CD4-positive, alpha-beta T cell treated with Interleukin-17A for 1 hour (primary cell): ENCODE results near the gene ROBO1.

Experiments
- DNase-seq: peaks from one replicate; pipeline ENCODE4 v3.0.0-alpha.2; 2020

ROBO1 gene

GRCh38 chr3:79297245-79297960 is 470.4 kb downstream of the ROBO1 start:
- no peak for DNase-seq

GRCh38 chr3:79286882-79287281 is 480.9 kb downstream of the ROBO1 start:
- DNase-seq, result no peak

- no peak for DNase-seq
Measured at GRCh38 chr3:79285871-79286270, 481.9 kb downstream of the ROBO1 start.

GRCh38 chr3:79285380-79285779 is 482.4 kb downstream of the ROBO1 start:
- DNase-seq, result no peak

GRCh38 chr3:79284781-79285180 is 483.0 kb downstream of the ROBO1 start:
- no peak for DNase-seq

GRCh38 chr3:79278681-79279080 is 489.1 kb downstream of the ROBO1 start:
- no peak for DNase-seq

GRCh38 chr3:79268422-79268821 is 499.4 kb downstream of the ROBO1 start:
- no peak for DNase-seq

- no peak for DNase-seq
Measured at GRCh38 chr3:79264892-79265291, 502.9 kb downstream of the ROBO1 start.

GRCh38 chr3:79263423-79263822 is 504.4 kb downstream of the ROBO1 start:
- DNase-seq, result no peak

- DNase-seq, result no peak
Measured at GRCh38 chr3:79258479-79258878, 509.3 kb downstream of the ROBO1 start.

- no peak for DNase-seq
Measured at GRCh38 chr3:79257791-79258190, 510.0 kb downstream of the ROBO1 start.

- no peak for DNase-seq
Measured at GRCh38 chr3:79255702-79256101, 512.1 kb downstream of the ROBO1 start.

- DNase-seq, result no peak
Measured at GRCh38 chr3:79255292-79255691, 512.5 kb downstream of the ROBO1 start.

GRCh38 chr3:79253704-79254103 is 514.1 kb downstream of the ROBO1 start:
- no peak for DNase-seq

- no peak for DNase-seq
Measured at GRCh38 chr3:79253271-79253670, 514.5 kb downstream of the ROBO1 start.

GRCh38 chr3:79250746-79251145 is 517.1 kb downstream of the ROBO1 start:
- no peak for DNase-seq

GRCh38 chr3:79249701-79250100 is 518.1 kb downstream of the ROBO1 start:
- no peak for DNase-seq

- DNase-seq, result no peak
Measured at GRCh38 chr3:79247725-79248043, 520.1 kb downstream of the ROBO1 start.

- DNase-seq, result no peak
Measured at GRCh38 chr3:79246875-79247724, 520.7 kb downstream of the ROBO1 start.

GRCh38 chr3:79245284-79246138 is 522.3 kb downstream of the ROBO1 start:
- DNase-seq, result no peak

- DNase-seq, result no peak
Measured at GRCh38 chr3:79236496-79236895, 531.3 kb downstream of the ROBO1 start.

GRCh38 chr3:79233431-79234060 is 534.3 kb downstream of the ROBO1 start:
- no peak for DNase-seq

- no peak for DNase-seq
Measured at GRCh38 chr3:79230266-79230665, 537.5 kb downstream of the ROBO1 start.
